GM18526 (cell line): ENCODE data around the gene SOX21.

ENCODE experiments used
- POLR2A ChIP-seq: IDR thresholded peaks from 3 replicates; pipeline ENCODE4 v1.6.1; 2011; ENCODE audit not compliant: insufficient read length; ENCODE audit errors: extremely low read depth

Gene SOX21

GRCh38 chr13:94710881-94711560 lies 1.3 kb downstream of the SOX21 start:
- no peak for TF ChIP-seq POLR2A

GRCh38 chr13:94710065-94710781 lies 2.1 kb downstream of the SOX21 start:
- TF ChIP-seq POLR2A = no peak

GRCh38 chr13:94709001-94709834 lies 3.1 kb downstream of the SOX21 start:
- no peak for TF ChIP-seq POLR2A

GRCh38 chr13:94708031-94708859 lies 4.1 kb downstream of the SOX21 start:
- no peak for TF ChIP-seq POLR2A

- no peak for TF ChIP-seq POLR2A
Measured at GRCh38 chr13:94707400-94708021, 4.8 kb downstream of the SOX21 start.

GRCh38 chr13:94706843-94707399 lies 5.4 kb downstream of the SOX21 start:
- TF ChIP-seq POLR2A = no peak

- TF ChIP-seq POLR2A = no peak
Measured at GRCh38 chr13:94706101-94706842, 6.1 kb downstream of the SOX21 start.

GRCh38 chr13:94705081-94706030 lies 7.0 kb downstream of the SOX21 start:
- no peak for TF ChIP-seq POLR2A

GRCh38 chr13:94704377-94705080 lies 7.8 kb downstream of the SOX21 start:
- TF ChIP-seq POLR2A = no peak

- no peak for TF ChIP-seq POLR2A
Measured at GRCh38 chr13:94703721-94704314, 8.5 kb downstream of the SOX21 start.

GRCh38 chr13:94703271-94703670 lies 9.1 kb downstream of the SOX21 start:
- no peak for TF ChIP-seq POLR2A
